ENCODE data around the gene OR4C6.

GRCh38 chr11:55634813-55635212 is 27.2 kb upstream of the OR4C6 start, which contains the start of gene OR4P4:
- TF ChIP-seq CTCF (IDR thresholded peaks at IDR 0.05), result no peak
- no peak for TF ChIP-seq POLR2A (IDR thresholded peaks at IDR 0.05)

Data from breast epithelium (tissue), 3 donors.